Brain pericyte (primary cell): ENCODE measurements around the gene SS18L1.
"Not testable (repeated sequence)": the region's sequence is repeated elsewhere in the genome, so short reads cannot be mapped to it uniquely, and the experiment has no call there.

Source experiments
- DNase-seq: peaks from one replicate; pipeline ENCODE4 v3.0.0-alpha.2; 2012; ENCODE audit warnings: low read depth, low spot score

Gene SS18L1, protein sequence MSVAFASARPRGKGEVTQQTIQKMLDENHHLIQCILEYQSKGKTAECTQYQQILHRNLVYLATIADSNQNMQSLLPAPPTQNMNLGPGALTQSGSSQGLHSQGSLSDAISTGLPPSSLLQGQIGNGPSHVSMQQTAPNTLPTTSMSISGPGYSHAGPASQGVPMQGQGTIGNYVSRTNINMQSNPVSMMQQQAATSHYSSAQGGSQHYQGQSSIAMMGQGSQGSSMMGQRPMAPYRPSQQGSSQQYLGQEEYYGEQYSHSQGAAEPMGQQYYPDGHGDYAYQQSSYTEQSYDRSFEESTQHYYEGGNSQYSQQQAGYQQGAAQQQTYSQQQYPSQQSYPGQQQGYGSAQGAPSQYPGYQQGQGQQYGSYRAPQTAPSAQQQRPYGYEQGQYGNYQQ

DNA sequence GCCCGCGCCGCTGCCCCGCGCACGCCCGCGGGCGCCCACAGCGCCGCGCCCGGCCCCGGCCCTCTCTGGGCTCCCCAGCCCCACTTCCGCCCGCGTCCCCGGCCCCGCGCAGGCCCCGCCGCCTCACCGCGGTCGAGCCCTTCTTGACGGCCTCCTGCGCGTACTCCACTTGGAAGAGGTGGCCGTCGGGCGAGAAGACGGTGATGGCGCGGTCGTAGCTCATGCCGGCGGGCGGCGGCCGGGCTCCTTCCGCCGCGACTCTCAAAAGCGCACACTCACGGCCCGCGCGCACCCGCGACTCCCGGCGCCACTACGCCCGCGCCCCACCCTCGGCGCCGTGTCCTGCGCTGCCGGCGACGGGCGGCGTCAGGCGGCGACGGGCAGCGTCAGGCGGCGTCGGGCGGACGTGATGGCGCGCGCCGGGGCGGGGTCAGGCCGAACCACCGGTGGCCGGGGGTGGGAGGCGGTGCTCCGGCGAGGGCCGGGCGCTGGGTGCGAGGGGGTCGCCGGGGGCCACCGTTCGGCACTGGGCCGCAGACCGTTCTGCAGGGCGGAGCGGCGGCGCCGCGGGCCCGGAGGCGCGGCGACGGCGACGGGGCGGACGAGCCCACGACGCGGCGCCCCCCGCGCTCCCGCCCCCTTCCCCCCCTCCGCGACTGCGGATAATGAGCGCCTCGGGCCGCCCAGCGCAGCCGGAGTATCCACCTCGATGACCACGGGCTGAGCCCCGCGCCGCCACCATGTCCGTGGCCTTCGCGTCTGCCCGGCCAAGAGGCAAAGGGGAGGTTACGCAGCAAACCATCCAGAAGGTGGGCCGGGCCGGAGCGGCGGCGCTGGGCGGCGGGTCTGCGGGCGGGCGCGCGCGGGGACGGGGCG is at the start of gene SS18L1, which contains the start of gene PSMA7:
Gene SS18L1 (plus strand): TSS at position 689 of the 876 bp plus-strand sequence. CDS start 52 bp downstream, at position 741.
Gene PSMA7 (minus strand): TSS at position 314 of the 876 bp plus-strand sequence. CDS start 91 bp downstream, at position 223.
- DNase-seq, result no peak

DNA sequence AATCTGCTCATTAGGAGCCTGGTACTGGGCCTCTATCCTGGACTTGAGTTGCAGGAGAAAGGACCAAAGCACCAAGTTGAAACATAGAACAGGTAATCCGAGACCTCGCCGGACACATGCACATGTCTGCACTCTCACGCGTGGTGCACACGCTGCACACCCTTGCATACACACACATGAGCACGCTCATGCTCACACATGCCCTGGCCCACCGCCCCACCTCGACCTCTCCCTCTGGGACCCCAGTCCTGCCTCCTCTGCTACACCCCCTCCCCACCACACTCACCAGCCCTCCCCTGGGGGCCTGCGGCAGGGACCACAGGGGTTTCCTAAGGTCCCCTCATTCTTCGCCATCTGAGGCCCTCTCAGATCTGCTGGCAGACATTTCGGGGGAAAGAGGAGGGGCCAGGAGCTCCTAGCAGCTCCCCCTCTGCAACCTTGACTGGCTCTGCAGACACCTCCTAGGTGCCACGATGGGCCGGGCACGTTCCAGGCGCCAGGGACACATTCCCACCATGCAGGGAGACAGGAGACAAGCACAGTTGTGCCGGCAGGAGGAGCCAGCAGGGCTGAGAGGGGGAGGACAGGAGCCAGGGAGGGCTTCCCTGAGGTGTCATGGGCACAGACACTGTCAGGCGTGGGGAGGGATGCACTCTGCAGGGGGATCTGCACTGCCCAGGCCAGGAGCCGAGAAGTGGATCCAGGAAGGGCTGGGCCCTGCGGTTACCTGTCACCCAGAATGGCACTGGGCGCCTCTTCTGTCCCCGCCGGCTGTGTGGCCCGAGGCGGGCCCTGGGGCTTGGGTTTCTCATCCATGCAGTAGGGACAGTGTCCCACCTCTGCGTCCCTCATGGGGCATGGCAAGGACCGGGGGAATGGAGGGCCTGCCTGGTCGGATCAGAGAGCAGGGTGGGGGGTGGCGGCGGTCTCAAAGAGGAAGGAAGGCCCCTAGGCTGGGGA is 46.9 kb upstream of the SS18L1 start:
- DNase-seq, result no peak

DNA sequence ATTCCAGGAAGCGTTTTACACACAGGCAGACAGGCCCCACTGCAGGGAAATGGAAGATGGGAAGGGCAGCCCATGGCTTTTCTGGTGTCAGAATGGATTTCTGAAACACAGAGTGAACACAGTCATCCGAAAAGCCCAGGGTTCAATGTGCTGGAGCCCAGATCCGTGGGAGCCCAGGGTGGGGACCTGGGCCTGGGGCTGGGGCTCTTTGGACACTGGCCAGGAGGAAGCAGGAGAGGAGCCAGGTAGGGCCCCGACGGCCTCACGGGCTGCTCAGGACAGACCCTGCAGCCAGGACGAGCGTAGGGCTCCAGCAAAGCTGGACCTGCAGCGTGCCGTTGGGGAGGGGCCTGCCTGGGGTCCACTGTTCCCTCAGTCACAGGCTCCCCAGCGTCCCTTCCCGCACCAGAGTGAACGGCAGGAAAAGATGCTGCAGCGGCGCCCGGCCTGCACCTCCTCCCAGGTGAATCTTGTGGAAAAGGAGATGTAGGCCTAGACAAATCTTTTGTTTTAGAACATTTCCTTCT is 45.6 kb upstream of the SS18L1 start:
- no peak for DNase-seq

DNA sequence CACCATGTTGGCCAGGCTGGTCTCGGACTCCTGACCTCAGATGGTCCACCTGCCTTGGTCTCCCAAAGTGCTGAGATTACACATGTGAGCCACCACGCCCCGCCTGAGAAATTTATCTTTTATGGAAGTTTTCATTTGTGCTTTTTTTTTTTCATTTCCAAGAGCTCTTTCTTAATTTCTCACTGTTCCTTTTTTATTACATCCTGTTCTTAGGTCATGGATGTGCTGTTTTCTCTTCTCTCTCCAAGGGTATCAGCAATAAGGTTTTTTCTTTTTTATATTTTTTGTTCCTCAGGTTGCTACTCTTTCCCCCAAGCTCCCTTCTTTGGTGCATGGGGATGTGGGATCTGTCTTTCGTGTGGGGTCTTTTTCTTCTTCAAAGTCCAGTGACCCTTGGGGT is 42.5 kb upstream of the SS18L1 start:
- DNase-seq, result no peak

DNA sequence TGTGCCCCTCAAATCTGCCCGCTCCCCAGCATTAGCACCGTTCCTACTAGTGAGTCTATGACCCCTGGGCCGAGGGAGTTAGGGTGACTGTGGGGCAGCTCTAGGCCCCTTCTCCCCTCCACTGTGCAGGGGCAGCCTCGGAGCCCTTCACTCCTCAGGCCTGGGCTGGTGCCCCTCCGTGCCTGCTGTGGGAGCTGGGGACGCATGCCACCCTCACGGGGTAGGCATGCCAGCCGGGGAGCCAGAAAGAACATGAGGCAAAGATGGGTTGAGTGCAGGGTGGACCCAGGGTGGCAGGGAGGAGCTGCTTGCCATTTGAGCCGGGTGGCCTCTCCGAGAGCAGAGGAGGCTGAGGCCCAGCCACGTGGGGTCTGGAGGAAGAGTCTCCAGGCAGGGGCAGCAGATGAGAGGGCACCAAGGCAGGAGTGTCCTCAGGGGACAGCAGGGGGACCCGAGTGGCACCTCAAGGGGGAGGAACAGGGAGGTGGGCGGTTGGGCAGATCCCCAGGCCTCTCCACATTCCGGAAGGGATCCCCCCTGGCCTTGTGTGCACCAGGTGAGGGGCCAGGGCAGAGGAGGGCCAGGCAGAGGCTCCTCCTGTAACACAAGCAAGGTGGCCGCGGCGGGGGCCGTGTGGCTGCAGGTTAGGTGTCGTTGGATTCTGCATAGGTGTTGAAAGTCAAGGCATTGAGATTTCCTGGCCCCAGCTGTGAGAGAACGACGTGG is 39.9 kb upstream of the SS18L1 start:
- DNase-seq, result no peak

DNA sequence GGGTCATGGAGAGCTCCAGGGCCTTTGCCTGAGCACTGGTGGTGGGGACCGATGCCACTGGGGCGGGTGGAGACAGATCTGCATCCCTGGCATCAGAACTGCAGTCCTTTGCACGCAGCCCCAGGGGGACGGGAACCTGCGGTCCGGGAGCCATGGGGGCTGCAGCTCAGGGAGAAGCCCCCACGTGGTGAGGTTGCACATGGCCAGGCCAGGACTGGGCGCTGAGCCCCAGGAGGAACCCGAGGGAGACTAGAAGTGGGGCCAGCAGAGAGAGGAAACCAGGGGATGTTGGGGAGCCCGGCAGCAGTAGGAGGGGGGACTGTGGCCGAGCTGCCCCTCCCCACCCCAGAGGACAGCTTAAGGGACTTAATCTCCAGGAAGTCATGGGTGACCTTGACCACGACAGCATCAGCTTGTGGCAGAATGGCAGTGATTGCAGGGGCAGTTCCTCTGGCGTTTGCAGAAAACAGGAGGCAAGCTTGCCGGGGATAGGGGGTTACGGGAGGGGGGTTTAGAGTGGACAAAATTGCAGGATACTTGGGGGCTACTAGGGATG is 39.3 kb upstream of the SS18L1 start:
- no peak for DNase-seq

DNA sequence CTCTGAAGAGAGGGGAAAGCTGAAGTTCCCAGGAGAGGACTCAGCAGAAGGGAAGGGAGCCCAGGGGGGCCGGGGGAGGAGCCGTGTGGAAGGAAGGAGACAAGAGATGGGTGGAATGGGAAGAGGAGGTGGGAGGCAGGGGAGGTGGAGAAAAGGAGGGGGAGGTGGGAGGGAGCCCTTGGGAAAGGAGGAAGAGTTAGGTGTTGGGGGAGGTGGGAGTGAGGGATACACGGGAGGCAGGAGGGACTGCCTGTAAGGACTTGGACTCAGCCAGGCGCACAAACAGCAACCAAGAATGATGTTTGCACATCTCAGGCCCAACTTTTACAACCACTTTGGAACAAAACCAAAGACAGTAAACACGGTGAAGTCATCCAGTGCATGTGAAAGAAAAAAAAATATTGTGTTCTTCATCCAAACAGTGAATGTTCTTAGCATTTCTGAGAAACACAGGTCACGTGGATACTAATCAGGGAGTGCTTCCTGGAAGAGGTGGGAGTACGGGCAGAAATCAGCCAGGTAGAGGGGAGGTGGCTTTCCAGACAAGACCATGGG is 38.7 kb upstream of the SS18L1 start:
- no peak for DNase-seq

DNA sequence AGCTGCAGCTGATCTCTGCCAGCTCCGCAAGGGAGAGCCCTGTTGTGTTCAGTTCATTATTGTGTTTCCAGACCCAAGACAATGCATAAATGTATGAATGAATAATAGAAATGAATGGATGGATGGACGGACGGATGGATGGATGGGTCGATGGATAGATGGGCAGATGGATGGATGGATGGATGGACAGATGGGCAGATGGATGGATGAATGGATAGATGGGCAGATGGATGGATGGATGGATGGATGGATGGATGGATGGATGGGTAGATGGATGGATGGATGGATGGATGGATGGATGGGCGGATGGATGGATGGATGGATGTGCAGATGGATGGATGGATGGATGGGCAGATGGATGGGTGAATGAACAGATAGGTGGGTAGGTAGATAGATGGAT is 38.0 kb upstream of the SS18L1 start:
- DNase-seq, result no peak

DNA sequence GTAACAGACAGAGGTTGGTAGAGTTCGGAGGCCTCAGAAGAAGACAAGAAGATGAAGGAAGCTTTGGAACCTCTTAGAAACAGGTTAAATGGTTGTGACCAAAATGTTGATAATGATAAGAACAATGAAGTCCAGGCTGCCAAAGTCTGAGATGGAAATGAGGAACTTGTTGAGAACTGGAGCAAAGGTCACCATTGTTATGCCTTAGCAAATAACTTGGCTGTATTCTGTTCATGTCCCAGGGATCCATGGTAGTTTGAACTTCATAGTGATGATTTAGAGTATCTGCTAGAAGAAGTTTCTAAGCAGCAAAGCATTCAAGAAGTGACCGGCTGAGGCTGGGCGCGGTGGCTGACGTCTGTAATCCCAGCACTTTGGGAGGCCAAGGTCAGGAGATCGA is 32.4 kb upstream of the SS18L1 start:
- DNase-seq, result no peak

DNA sequence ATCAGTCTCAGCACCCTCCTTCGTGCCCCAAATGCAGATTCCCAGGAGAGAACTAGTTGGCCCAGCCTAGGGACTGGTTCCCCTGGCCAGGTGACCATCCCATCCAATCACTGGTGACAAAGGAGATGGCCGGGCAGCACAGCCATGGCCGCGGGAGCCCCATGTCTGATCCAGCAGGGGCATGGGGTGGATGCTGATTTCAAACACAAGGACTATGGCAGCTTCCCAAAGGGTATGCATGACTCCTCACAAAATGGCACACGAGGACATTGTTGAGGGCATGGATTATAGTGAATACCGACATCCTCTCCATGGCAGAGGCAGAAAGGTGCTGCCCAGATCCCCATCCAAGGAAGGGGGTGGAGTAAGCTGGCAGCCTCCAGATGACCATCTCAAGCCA is 31.2 kb upstream of the SS18L1 start:
- DNase-seq, result no peak

DNA sequence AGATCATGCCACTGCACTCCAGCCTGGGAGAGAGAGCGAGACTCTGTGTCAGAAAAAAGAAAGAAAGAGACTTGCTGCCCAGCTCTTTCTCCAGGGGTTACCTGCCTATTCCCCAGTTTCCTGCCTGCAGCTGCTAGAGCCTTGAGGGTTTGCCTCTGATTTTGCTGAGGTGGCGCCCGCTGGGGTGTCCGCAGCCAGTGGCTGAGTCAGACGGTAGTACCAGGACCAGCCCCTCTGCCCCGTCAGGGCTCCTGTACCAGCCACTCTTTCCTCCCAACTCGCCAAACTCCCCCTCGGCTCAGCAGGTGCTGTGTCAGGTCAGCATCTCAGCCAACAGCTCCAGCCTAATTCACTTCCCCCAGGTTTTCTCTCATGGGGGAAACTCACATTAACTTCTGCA is 28.7 kb upstream of the SS18L1 start:
- no peak for DNase-seq

DNA sequence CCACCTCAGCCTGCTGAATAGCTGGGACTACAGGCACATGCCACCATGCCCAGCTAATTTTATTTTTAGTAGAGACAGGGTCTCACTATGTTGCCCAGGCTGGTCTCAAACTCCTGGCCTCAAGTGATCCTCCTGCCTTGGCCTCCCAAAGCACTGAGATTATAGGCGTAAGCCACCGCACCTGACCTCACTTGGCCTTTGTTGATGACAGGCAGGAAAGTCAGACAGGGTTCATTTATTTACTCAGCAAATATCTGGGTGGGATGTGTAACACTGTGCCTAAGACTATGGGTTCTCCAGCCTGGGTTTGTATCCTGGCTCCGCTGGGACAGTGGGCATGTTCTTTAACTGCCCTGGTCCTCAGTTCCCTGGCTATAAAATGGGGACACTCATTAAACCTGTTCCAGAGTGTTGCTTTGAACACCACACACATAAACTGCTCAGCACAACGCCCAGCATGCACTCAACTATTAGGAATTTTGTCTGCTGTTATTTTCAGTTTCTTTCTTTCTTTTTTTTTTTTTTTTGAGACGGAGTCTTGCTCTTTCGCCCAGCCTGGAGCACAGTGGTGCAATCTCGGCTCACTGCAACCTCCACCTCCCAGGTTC is 27.7 kb upstream of the SS18L1 start:
- DNase-seq, result not testable (repeated sequence)

DNA sequence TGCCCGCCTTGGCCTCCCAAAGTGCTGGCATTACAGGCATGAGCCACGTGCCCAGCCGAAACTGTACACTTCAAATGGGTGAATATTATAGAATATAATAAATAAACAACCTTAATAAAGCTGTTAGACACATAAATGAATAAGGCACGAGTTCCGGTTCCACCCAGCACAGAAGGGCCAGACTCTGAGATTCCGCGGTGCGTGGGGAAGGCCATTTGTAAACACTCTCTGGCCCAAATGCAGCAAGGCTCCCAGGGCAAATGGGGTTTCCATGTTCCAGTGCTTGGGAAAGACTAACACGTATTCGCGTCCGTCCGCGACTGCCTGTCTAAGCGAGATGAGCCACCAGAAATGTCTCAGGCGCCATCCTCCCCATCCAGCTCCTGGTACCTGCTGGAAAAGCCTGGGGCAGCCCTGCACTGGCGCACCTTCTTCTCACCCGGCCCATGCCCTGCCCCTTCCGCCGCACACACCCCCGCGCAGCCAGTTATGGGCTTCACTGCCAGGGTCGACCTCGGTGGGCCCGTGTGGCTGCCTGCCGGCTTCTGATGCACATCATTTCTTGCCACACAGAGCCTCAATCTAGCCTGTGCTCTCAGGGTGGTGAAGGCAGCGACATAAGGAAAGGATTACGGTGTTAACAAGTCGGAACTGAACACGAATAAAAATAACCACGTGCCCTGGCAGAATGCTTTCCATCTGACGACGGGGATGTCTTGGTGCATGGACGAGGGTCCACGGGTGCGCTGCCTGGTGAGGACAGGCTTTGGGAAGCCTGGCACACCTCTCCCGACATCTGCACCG is 26.8 kb upstream of the SS18L1 start:
- DNase-seq, result no peak

DNA sequence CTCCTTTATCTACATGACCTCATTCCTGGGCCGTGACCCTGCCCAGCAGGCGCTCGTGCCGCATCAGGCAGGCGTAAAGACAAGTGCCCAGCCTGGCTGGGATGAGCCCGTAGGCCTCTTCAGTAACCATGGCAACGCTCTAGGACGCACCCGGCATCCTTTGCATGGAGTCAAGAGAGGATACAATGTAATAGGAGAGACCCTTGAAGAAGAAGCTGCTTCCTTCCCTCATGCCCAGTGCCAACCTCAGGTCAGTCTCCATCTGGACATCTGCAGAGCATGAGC is 26.3 kb upstream of the SS18L1 start:
- DNase-seq, result no peak

DNA sequence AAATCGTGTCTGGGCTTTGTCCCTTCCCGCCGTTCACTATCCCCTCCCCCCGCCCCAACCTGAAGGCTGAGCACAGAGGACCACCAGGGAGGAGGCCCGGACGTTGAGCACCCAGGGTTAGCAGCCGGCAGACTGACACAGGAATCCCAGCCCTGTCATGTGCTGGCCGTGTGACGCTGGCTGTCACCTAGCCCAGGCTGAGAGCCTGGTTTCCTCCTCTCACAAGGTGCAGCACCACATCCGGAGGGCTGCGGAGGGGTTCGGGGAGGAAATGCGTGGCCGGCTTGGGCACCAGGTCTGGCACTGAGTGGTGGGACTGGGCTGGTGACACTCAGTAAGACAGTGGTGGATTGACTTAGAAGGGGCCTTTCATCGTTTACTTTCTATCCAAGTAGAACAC is 25.9 kb upstream of the SS18L1 start:
- DNase-seq, result no peak

DNA sequence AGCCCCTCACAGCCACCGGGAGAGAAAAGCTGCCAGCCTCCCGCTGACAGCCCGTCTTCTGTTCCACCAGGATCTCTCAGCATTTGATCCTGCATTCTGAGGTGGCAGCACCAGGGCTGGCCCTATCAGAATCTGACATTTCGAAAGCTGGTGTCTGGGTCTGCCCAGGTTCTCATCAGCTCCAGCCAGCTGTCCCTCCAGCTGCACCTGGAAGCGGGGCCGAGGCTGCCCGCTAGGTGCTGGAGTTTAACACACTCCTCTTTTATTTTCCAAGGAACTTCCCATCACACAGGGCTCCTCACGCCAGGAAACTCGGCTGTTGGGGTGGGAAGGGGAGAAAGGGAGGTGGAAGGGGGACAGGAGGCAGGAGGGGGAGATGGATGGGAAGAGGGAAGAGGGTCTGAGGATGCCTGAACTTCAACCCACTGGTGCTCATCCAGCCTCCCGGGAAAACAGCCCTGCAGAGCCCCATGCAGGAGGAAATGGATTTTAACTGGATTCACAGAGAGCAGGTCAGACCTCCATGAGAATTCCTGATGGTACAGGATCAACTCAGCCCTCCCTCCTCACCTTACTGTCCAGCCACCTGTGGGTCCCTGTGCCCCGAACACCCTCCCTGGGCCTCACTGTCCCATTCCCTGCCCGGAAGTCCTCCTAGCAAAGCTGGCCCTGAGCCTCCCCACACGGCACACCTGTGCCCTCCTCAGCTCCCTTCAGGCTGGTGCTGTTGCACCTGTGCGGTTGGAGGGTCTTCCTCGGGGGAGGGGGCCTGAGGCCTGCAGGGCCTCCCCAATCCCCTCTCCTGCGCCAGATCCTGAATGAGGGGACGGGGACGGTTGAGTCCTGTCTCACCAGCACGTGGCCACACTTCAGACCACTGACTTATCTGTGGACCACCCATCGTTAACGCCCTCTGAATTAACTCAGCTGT is 25.2 kb upstream of the SS18L1 start:
- no peak for DNase-seq

DNA sequence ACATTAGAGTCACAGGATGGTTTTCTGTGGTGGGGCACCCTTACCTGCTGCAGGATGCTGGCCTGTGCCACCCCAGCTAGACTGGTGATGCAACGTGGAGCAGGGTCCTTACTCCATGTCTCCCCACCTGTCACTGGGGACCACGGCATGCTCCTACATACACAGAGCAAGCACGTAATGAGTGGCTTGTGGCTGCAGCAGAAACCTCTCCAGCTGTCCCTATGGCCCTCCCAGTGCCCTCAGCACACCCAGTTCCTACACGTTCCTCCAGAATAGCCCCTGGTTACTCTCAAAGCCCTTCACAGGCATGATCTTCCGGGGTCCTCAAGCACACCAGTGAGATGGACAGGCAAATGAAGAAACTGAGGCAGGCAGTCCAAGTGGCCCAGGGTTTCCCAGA is 24.5 kb upstream of the SS18L1 start:
- DNase-seq, result no peak
